Trophoblast cell (in vitro differentiated cells and primary cell): ENCODE measurements around the gene ZBTB7A. TPM values are rescaled to one million over a fixed set of nuclear protein-coding genes. Genes with fewer than 3 reads are reported as not detected.

Experiments used
- DNase-seq, 2 donors: peaks; one replicate each; pipeline ENCODE4 v3.0.0-alpha.2; 2016
- H2AFZ ChIP-seq: 2 replicates; pipeline ENCODE4 v1.6.1; 2013; ENCODE audit warnings: low read length, moderate library complexity, mild to moderate bottlenecking; ENCODE audit not compliant: insufficient read depth, poor library complexity
- H2AK5ac ChIP-seq: 2 replicates; pipeline ENCODE4 v1.6.1; 2013; ENCODE audit warnings: mild to moderate bottlenecking, low read length
- H2BK120ac ChIP-seq: 2 replicates; pipeline ENCODE4 v1.6.1; 2013; ENCODE audit warnings: low read length, mild to moderate bottlenecking, moderate library complexity; ENCODE audit not compliant: insufficient read depth, poor library complexity
- H2BK12ac ChIP-seq: 2 replicates; pipeline ENCODE4 v1.6.1; 2013; ENCODE audit warnings: mild to moderate bottlenecking, low read length, moderate library complexity
- H2BK5ac ChIP-seq: 2 replicates; pipeline ENCODE4 v1.6.1; 2013; ENCODE audit warnings: low read length, low read depth, moderate library complexity, mild to moderate bottlenecking; ENCODE audit not compliant: poor library complexity
- H3K14ac ChIP-seq: 2 replicates; pipeline ENCODE4 v1.6.1; 2013; ENCODE audit warnings: mild to moderate bottlenecking, low read length
- H3K18ac ChIP-seq: 2 replicates; pipeline ENCODE4 v1.6.1; 2013; ENCODE audit warnings: mild to moderate bottlenecking, low read length
- H3K23ac ChIP-seq: 2 replicates; pipeline ENCODE4 v1.6.1; 2013; ENCODE audit warnings: low read length
- H3K27ac ChIP-seq: 2 replicates; pipeline ENCODE4 v1.5.1; 2013; ENCODE audit warnings: low read depth, mild to moderate bottlenecking, inconsistent platforms, low read length, moderate library complexity
- H3K27me3 ChIP-seq: 2 replicates; pipeline ENCODE4 v1.6.1; 2013; ENCODE audit warnings: inconsistent platforms, mild to moderate bottlenecking, low read length, moderate library complexity; ENCODE audit not compliant: insufficient read depth
- H3K36me3 ChIP-seq, 2 experiments: 1 replicate in 1 of 2; 2 replicates in 1 of 2; pipeline ENCODE4 v1.6.1; 2013; ENCODE audit warnings: low read length in 2 of 2, mild to moderate bottlenecking in 2 of 2, moderate library complexity in 1 of 2; ENCODE audit not compliant: insufficient read depth in 2 of 2, control insufficient read depth in 1 of 2
- H3K4ac ChIP-seq: 2 replicates; pipeline ENCODE4 v1.6.1; 2013; ENCODE audit warnings: low read depth, mild to moderate bottlenecking, low read length, moderate library complexity
- H3K4me1 ChIP-seq, 2 experiments: 1 replicate in 1 of 2; 2 replicates in 1 of 2; pipeline ENCODE4 v1.6.1; 2013; ENCODE audit warnings: low read length in 2 of 2, mild to moderate bottlenecking in 2 of 2, moderate library complexity in 1 of 2; ENCODE audit not compliant: insufficient read depth in 2 of 2, control insufficient read depth in 1 of 2
- H3K4me2 ChIP-seq: 2 replicates; pipeline ENCODE4 v1.6.1; 2013; ENCODE audit warnings: inconsistent platforms, mild to moderate bottlenecking, low read length, moderate library complexity
- H3K4me3 ChIP-seq: 2 replicates; pipeline ENCODE4 v1.5.1; 2013; ENCODE audit warnings: mild to moderate bottlenecking, low read depth, low read length, inconsistent platforms
- H3K79me1 ChIP-seq: one replicate; pipeline ENCODE4 v1.6.1; 2013; ENCODE audit warnings: low read length
- H3K79me2 ChIP-seq: 2 replicates; pipeline ENCODE4 v1.6.1; 2013; ENCODE audit warnings: low read length, mild to moderate bottlenecking; ENCODE audit not compliant: control insufficient read depth, insufficient read depth, poor library complexity
- H3K9ac ChIP-seq: 2 replicates; pipeline ENCODE4 v1.6.1; 2013; ENCODE audit warnings: mild to moderate bottlenecking, low read length
- H3K9me3 ChIP-seq: 2 replicates; pipeline ENCODE4 v1.6.1; 2013; ENCODE audit warnings: low read depth, mild to moderate bottlenecking, control low read depth, inconsistent platforms, low read length; ENCODE audit not compliant: insufficient read depth
- H4K12ac ChIP-seq: 2 replicates; pipeline ENCODE4 v1.6.1; 2013; ENCODE audit warnings: low read depth, mild to moderate bottlenecking, low read length, moderate library complexity
- H4K8ac ChIP-seq: 2 replicates; pipeline ENCODE4 v1.6.1; 2013; ENCODE audit warnings: low read depth, mild to moderate bottlenecking, low read length, moderate library complexity
- H4K91ac ChIP-seq: one replicate; pipeline ENCODE4 v1.6.1; 2013; ENCODE audit warnings: low read depth, mild to moderate bottlenecking, low read length, moderate library complexity
- WGBS: extraction: QIAGEN DNeasy Blood & Tissue Kit; methylation state at CpG from one replicate; pipeline ENCODE4 v1.1.7; 2013; ENCODE audit warnings: missing lambda C conversion rate; ENCODE audit not compliant: insufficient read length, insufficient coverage; ENCODE audit errors: extremely low coverage; 5-methylcytosine and 5-hydroxymethylcytosine counted together
- polyA plus RNA-seq: library from polyadenylated mRNA; stranded (reverse); fragments of 200-250 nt; gene quantifications from 2 replicates; pipeline ENCODE4 v1.2.3, GENCODE V29; 2013

Gene ZBTB7A
- 33.3 and 34.5 TPM in 2 replicates for polyA plus RNA-seq

GRCh38 chr19:4066682-4067395 lies at the start of gene ZBTB7A:
TSS of gene ZBTB7A (minus strand) at chr19:4066899. CDS start at chr19:4055232, 11,667 bp downstream.
- H4K8ac ChIP-seq = peak within 1 kb of the TSS; percentile 84
- H3K4me1 ChIP-seq = peaks cover 17 to 23% of the 10 kb centered on the region in 2 experiments
- peak within 1 kb of the TSS; percentile 92 for H3K18ac ChIP-seq
- peak within 1 kb of the TSS; percentile 88 for H2BK5ac ChIP-seq
- H3K4me2 ChIP-seq = peak within 1 kb of the TSS; percentile 94
- peaks cover 34% of the 10 kb centered on the region for H3K79me2 ChIP-seq
- H3K9me3 ChIP-seq = no peaks in the 10 kb centered on the region
- H3K36me3 ChIP-seq = peaks cover 6 to 7% of the 10 kb centered on the region in 2 experiments
- peak within 1 kb of the TSS; percentile 63 for H4K12ac ChIP-seq
- no CpG with 5 or more reads among the region's 85 CpGs for WGBS
- peak within 1 kb of the TSS; percentile 58 for H2AFZ ChIP-seq
- H2BK120ac ChIP-seq = peak within 1 kb of the TSS; percentile 82
- H3K9ac ChIP-seq = peak within 1 kb of the TSS; percentile 90
- peak within 1 kb of the TSS; percentile 94 for H3K14ac ChIP-seq
- no peak within 1 kb of the TSS for H3K23ac ChIP-seq
- peaks cover 24% of the 10 kb centered on the region for H3K79me1 ChIP-seq
- DNase-seq = peak; percentile 59 to 83
- no peaks in the 10 kb centered on the region for H3K27me3 ChIP-seq
- peak within 1 kb of the TSS; percentile 91 for H2AK5ac ChIP-seq
- peak within 1 kb of the TSS; percentile 97 for H4K91ac ChIP-seq
- no peak within 1 kb of the TSS for H2BK12ac ChIP-seq
- peak within 1 kb of the TSS; percentile 82 for H3K27ac ChIP-seq
- peak within 1 kb of the TSS; percentile 87 for H3K4ac ChIP-seq
- H3K4me3 ChIP-seq = peak within 1 kb of the TSS; percentile 86

- no CpG with 5 or more reads among the region's 13 CpGs for WGBS
- Histone ChIP-seq H3K9me3 (peaks cover 5% of the 10 kb centered on the region), H3K4ac (no peak overlapping the region), H3K4me3 (no peak overlapping the region), H2AK5ac (no peak overlapping the region), H4K8ac (no peak overlapping the region), H3K27me3 (no peaks in the 10 kb centered on the region), H3K23ac (no peak overlapping the region), H3K4me1 (no peaks in the 10 kb centered on the region), H3K4me2 (no peak overlapping the region), H3K36me3 (peaks cover 69 to 71% of the 10 kb centered on the region in 2 experiments), H3K79me1 (no peaks in the 10 kb centered on the region), H4K12ac (no peak overlapping the region), H2BK120ac (no peak overlapping the region), H2AFZ (no peak overlapping the region), H2BK12ac (no peak overlapping the region), H3K18ac (no peak overlapping the region), H2BK5ac (no peak overlapping the region), H4K91ac (no peak overlapping the region), H3K14ac (no peak overlapping the region), H3K27ac (no peak overlapping the region), H3K79me2 (no peaks in the 10 kb centered on the region), H3K9ac (no peak overlapping the region)
- no peak for DNase-seq
Measured at GRCh38 chr19:4115818-4116385, 49.2 kb upstream of the ZBTB7A start.

- Histone ChIP-seq H3K9me3 (peaks cover 5% of the 10 kb centered on the region), H3K4me1 (no peaks in the 10 kb centered on the region), H3K4me2 (no peak overlapping the region), H3K14ac (no peak overlapping the region), H2AK5ac (no peak overlapping the region), H3K9ac (no peak overlapping the region), H4K8ac (no peak overlapping the region), H3K27ac (no peak overlapping the region), H3K79me1 (no peaks in the 10 kb centered on the region), H3K4me3 (no peak overlapping the region), H2AFZ (no peak overlapping the region), H3K79me2 (no peaks in the 10 kb centered on the region), H4K91ac (no peak overlapping the region), H2BK120ac (no peak overlapping the region), H3K23ac (no peak overlapping the region), H2BK12ac (no peak overlapping the region), H3K36me3 (peaks cover 73 to 77% of the 10 kb centered on the region in 2 experiments), H3K4ac (no peak overlapping the region), H3K27me3 (no peaks in the 10 kb centered on the region), H2BK5ac (no peak overlapping the region), H4K12ac (no peak overlapping the region), H3K18ac (no peak overlapping the region)
- DNase-seq = no peak
- whole genome bisulfite sequencing = no CpG with 5 or more reads among the region's 27 CpGs
Measured at GRCh38 chr19:4115050-4115817, 48.5 kb upstream of the ZBTB7A start.

- Histone ChIP-seq H3K18ac (no peak overlapping the region), H4K8ac (no peak overlapping the region), H3K4me1 (no peaks in the 10 kb centered on the region), H2BK120ac (no peak overlapping the region), H2AK5ac (no peak overlapping the region), H4K12ac (no peak overlapping the region), H3K9ac (no peak overlapping the region), H3K23ac (no peak overlapping the region), H3K27me3 (no peaks in the 10 kb centered on the region), H3K79me2 (no peaks in the 10 kb centered on the region), H3K14ac (no peak overlapping the region), H3K36me3 (peaks cover 74 to 81% of the 10 kb centered on the region in 2 experiments), H3K4me3 (no peak overlapping the region), H2BK12ac (no peak overlapping the region), H3K4ac (no peak overlapping the region), H3K9me3 (peaks cover 5% of the 10 kb centered on the region), H2BK5ac (no peak overlapping the region), H3K4me2 (no peak overlapping the region), H2AFZ (no peak overlapping the region), H4K91ac (no peak overlapping the region), H3K79me1 (no peaks in the 10 kb centered on the region), H3K27ac (no peak overlapping the region)
- no CpG with 5 or more reads among the region's 19 CpGs for WGBS
- DNase-seq = no peak
Measured at GRCh38 chr19:4114181-4114580, 47.5 kb upstream of the ZBTB7A start.
